ENCODE data around the gene METTL15. TPM values are rescaled to one million over a fixed set of nuclear protein-coding genes. Genes with fewer than 3 reads are reported as not detected.
"Not testable (repeated sequence)": the region's sequence is repeated elsewhere in the genome, so short reads cannot be mapped to it uniquely, and the experiment has no call there.

The METTL15 gene
- total RNA-seq, 1 experiment from 2014 or later: 19.1 TPM

DNA sequence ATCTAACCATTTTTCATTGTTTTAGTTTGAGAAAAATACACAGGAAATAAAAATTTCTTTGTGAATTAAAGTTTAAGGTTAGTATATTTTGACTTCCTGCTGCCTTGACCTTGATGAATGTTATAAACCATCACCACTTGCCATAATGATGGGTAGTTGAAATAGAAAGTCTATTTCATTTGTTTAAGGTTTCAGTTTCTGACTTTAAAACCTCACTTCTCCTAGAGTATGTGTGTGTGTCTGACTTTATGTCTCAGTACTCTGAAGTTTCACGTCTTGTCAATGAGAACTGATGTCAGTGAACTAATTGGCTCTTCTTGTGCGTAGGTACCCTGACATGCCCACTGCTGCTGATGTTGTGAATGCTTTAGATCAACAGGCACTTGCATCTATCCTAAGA, 188.2 kb downstream of the METTL15 start:
- no peak for DNase-seq (ENCODE audit: low spot score)

DNA sequence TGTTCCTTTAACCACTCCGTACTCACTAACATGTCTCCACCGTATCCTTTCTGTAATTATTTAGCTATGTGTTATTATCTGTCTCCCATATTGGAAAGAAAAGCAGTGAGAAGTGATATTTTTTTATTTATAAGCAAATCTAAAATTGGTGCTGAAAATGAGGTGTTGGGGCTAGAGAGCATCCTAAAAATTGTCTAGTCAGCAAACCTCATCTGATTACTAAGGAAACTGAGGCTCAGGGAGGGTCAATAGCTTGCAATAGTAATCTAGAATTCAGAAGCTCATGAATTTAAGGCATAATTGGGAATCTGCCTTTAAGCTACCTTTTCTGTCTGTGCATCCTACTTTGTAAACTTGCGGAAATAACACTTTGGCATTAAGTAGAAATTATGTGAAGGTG, 190.0 kb downstream of the METTL15 start:
- no peak for DNase-seq (ENCODE audit: low spot score)

DNA sequence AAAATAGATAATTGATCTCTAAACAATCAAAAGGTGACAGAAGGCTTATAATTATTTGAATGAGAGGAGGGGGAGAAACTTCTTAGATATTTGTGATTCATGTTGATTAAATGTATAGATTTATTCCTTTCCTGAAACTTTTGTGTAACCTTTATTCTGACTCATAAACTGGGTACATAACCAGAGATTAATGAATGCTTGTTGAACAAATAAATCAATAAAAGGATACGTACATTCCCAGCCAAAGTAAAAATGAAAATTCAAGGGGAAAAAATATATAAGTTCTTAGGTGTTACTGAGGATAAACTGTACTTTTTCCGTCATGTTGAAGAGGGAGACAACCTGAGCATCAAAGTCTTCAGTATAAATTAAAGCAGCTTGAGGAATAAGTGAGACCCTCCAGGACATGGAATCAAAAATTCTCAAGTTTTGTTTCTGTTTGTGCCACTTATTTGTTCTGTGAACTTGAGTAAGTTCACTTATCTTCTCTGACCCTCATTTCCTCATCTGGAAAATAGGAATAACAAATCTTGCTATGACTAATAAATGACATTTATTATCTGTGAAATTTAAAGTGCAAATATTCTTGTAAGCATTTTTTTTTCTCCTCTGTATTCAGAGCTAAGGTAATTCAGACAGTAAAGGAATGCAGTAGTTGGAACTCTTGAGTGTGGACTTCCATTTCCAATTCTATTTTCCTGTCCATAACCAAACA, 195.4 kb downstream of the METTL15 start:
- DNase-seq (ENCODE audit: low spot score): no peak

DNA sequence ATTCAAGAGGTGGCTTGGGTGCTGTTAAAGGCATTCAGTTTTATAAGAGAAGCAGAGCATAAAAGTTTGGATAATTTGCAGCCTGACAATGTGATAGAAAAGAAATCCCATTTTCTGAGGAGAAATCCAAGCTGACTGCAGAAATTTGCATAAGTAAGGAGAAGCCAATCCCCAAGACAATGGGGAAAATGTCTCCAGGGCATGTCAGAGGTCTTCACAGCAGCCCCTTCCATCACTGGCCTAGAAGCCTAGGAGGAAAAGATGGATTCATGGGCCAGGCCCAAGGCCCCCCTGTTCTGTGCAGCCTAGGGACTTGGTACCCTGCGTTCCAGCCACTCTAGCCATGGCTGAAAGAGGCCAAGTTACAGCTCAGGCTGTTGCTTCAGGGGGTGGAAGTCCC, 207.3 kb downstream of the METTL15 start:
- no peak for DNase-seq (ENCODE audit: low spot score)

DNA sequence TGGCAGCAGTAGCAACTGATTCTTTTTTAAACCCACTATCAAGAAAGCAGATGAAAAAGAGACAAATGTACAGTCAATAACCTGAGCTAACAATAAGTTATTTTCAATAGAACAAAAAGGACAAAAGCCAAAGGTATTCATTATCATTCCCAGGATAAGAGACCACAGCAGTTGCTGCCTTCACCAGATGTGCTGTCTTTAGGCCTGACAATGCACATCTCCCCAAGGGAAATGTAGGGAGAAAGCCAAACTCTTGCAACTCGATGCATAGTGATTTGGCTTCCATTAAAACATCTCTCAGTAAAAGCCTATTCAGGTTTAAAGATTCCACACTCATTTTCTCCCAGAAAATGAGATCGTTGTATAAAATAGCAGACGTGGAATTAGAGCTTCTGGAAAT, 210.7 kb downstream of the METTL15 start:
- DNase-seq (ENCODE audit: low spot score): no peak

DNA sequence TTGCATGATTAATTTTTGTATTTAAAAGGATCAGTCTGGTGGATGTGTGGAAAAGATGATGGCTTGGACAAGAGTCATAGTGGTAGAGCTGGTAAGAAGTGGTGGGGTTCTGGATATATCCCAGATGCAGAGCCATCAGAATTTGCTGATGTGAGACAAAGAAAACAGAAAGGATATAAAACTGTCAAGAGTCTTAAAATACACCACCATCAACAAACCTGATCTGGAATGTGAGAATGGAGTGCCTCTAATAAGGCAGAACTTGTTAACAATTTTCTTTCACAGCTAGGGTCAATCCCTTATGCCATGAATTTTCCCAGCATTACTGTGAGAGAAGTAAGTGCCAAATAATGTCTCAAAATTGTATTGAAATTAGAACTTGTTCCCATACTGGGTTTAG, 215.4 kb downstream of the METTL15 start:
- DNase-seq (ENCODE audit: low spot score): no peak

DNA sequence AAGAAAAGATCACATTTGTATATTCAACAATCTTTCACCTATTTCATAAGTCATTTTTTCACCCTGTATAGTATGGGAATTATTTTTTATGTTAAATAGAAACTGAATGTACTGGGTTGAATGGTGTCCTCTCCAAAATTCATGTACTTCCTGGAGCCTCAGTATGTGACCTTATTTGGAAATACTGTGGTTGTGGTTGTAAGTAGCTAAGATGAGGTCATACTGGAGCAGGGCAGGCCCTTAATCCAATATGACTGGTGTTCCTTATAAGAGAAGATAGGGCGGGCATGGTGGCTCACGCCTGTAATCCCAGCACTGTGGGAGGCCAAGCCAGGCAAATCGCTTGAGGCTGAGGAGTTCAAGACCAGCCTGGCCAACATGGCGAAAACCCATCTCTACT, 224.2 kb downstream of the METTL15 start:
- not testable (repeated sequence) for DNase-seq (ENCODE audit: low spot score)

DNA sequence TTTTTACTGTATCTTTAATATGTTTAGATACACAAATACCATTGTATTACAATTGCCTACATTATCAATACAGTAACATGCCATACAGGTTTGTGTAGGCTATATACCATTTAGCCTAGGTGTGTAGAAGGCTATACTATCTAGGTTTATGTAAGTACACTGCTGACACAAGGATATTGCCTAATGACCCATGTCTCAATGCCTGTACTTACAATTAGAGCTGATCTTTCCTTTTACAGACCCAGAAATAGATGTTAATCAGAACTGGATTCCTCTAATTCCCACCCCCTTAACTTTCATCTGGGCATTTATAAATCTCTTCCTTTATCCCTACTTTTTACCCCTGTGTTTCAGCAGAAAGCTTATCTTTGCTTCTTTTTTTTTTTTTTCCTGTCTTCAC, 229.5 kb downstream of the METTL15 start:
- DNase-seq (ENCODE audit: low spot score): no peak

DNA sequence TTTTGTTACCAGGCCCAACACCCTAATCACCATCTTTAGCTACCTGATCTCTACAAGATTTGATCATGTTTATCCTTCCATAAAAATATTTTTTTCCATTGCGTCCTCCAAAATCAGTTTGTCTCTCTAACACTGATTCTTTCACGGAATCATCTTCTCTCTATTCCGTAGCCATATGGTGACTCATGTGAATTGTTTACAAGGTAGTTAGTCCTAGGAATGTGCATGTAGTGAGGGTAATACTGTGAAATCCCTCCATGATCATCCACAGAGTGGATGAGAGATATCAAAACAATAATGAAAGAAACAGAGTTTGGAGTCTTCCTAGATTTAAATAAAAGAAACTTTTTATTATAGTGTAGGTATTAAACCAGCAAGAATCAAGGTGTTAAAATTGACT, 230.2 kb downstream of the METTL15 start:
- DNase-seq (ENCODE audit: low spot score): no peak

DNA sequence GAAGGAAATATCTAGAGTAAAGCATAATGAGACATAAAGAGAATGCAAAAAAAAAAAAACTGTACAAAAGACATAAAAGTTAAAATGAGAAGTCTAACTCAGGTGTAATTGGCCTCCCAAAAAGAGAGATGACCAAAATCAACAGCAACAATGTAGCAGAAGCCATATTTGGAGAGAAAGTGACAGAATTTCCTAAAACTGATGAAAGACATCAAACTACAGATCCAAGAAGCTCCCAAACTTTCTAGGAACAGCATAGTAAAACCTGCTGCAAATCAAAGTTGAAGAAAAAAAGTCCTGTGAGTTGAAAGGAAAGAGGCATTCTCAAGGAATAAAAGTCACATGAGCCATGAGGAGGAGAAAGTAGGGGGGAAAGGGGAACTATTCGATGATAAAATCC, 231.3 kb downstream of the METTL15 start:
- DNase-seq (ENCODE audit: low spot score): no peak

DNA sequence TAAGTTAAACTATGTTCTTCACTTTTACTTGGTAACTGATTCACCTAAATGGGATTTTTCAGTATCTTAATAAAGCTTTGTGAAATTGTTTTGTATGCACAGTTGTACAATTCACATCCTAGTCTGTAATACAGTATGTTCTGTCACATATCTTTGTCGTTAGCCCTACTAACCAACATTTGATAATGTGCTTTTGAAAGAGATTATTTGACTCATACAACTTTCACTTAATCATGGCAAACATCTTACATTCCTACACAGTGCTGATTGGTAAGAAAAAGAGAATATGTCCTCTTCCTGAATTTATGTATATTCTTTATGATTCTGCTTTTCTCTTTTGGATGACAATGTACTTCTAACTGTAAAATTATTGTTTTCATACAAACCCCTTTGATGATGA, 234.5 kb downstream of the METTL15 start:
- peak; percentile 13 for DNase-seq (ENCODE audit: low spot score)

DNA sequence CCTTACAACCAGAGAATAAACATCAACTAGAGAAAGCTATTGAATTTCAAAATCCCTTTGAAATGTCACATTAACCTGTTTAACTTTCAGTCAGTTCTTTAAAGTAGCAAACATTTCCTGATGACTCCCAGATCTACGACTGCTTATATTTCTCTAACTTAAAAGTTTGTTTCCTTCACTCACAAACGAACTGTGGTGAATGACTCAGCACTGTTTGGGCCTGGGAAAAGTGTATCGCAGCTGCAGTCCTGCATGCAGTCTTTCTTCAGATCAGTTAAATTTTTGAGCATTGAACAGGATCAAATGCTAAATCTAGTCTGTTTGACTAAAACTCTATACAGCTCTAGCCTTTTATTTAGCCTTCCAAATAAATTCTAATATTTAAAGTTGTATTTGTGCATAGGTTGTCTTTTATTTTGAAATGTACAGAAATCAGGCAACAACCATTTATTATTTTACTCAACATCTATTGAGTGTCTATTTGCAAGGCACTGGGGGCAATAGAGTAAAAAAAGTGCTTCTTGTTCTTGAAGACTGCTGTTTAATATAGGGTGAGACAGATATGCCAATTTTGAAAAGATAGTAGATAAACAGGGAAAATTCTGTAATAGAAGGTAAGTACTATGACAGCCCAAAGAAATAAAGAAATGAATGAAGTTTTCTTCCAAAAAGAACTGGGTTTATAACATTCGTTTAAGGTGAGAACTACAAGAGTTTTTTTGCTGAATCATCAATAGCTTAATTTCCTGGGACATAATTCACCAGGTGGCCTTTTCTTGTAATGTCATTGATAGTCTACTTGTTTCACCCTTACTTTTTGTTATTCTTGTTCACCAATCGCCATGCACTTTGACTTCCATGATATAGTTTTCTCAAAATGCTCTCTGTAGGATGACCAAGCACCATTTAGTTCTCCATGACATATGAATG, 235.4 kb downstream of the METTL15 start:
- peak; percentile 93 for DNase-seq (ENCODE audit: low spot score)

DNA sequence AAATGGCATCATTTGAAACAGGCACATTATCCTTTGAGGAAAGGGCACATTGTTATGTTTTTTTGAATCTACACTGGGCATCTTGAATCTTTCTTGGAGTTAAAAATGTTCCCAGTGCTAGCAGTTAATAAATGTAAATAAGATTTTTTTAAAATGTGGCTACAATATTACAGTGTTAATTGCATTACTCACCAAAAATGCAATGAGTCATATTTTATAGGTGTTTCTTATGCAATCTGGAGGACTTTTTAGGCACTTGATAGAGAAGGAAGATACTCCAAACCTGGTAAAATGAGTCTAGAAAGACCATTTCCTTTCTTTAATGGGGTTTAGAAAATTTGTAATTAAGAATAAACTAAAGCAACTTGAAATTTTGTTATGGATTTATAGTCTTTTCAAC, 238.0 kb downstream of the METTL15 start:
- peak; percentile 16 for DNase-seq (ENCODE audit: low spot score)

DNA sequence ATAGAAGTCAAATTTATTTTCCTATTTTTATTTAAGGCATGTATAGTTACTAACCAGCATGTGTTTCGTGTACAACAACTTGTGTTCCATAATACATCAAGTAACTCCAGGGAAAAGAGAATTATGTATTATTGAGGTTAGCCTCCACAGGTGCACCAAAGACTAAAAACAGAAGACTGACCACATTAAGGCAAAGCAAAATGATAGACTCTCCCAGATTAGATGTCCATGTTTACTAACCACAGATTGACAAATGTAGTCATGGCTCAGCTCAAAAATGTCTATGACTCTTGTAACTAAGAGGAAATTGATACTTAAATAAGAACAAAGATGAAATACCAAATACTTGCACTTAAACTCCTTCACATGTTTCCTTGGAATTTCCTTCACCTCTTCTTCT, 238.5 kb downstream of the METTL15 start:
- no peak for DNase-seq (ENCODE audit: low spot score)

DNA sequence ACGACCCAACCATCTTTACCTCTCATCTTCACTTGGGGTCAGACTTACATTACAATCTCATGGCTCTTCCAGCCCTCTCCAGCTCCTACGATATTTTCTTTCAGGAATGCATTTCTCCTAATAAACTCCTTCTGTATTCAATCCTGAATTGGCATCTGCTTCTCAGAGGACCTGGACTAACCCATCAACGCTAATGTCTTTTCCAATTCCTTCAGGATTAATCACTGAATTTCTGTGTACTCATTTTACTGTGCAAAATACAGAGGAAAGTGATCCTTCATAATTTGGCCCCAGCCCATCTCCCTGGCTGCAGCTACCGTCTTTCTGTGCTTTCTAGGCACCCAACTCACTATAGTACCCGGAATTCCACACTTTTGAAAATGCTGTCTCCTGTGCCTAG, 239.2 kb downstream of the METTL15 start:
- no peak for DNase-seq (ENCODE audit: low spot score)

DNA sequence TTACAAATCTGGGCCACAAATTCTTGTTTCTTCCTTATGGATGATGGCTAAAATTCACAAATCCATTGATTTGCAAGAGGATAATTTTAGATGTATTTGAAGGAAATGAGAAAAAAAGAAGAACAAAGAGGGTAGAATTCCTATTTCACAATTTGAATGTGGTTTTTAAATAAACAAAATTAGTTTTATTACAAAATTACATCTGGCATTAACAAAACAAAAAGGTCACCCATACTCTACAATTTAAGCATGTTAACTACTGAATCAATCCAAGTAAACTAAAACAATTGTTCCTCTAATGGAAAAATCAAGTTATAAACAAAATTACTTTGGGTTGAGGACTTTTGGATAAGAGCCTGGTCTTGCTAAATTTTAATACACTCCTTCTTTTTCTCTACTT, 242.0 kb downstream of the METTL15 start:
- no peak for DNase-seq (ENCODE audit: low spot score)

DNA sequence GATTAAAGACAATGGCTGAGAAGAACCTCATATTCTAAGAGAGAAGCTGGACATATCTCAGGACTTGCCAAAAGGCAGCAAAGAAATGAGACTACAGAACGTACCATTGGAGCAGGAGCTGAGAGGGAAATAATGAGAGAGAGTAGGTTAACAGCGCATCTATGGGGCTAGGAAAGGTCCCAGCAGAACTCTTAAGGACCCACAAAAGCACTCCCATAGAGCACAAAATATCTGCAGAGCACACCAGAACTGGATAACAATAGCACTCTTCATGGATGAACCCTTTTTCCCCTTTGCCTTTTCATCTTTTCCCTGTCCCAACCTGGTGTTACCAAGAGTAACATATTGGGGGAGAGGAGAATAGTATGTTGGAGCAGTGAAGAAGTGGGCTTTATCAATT, 245.8 kb downstream of the METTL15 start:
- DNase-seq (ENCODE audit: low spot score): no peak

DNA sequence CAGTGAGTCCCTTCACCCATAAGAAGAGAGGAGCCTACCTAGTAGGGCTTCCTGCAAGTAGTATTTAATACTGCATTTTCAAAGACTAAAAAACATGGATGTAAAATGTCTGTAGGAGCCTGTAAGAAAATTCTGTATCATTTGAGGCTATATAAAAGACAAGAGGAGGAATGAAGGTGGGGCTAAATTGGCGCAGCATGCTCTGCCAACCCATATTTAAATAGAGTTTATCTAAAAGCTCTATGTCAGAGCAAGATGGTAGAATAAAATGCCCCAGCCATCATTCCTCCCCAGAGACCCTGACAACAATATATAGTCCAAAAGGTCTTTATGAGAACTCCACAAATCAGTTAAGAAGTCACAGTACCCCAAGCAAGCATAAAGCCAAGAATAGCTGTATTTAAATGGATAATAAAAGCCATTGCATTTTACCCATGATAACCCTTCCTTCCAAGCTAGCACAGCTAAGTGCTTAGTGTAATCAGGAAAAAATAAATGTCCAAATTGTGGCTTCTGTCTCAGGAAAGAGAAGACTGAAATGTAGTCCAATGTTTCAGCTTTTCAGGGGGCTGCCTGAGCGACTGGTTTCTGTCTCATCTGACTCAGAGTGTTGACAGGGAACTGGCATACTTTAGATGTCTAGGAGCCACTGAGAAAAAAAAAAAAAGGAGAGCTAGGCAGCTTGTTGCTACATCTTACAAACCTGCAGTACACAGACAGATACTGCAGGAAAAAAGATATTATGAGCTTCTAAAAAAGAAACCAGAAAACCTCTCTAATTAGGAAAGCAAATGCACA, 258.6 kb downstream of the METTL15 start:
- no peak for DNase-seq (ENCODE audit: low spot score)

DNA sequence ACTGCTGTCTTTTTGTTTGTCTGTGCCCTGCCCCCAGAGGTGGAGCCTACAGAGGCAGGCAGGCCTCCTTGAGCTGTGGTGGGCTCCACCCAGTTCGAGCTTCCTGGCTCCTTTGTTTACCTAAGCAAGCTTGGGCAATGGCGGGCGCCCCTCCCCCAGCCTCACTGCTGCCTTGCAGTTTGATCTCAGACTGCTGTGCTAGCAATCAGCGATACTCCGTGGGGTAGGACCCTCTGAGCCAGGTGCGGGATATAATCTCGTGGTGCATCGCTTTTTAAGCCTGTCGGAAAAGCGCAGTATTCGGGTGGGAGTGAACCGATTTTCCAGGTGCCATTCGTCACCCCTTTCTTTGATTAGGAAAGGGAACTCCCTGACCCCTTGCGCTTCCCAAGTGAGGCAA, 269.9 kb downstream of the METTL15 start:
- not testable (repeated sequence) for DNase-seq (ENCODE audit: low spot score)
